HepG2 (cell line): ENCODE data around the gene CDK9. TPM values are rescaled to one million over a fixed set of nuclear protein-coding genes. Genes with fewer than 3 reads are reported as not detected.

Experiments used
- CBX2 ChIP-seq, 2 experiments: fragments of 200-600 bp in 1 of 2; sonication (generic); formaldehyde crosslinking in 1 of 2; IDR thresholded peaks; 2 replicates each; pipeline versions ENCODE4 v1.7.0 to v1.8.1; 2018 to 2022; ENCODE audit warnings: low read depth in 2 of 2, low read length in 1 of 2, mild to moderate bottlenecking in 1 of 2, missing genetic modification reagents in 1 of 2
- CHD2 ChIP-seq: IDR thresholded peaks from 2 replicates; pipeline ENCODE4 v1.6.1; 2011; ENCODE audit warnings: low read depth, low read length, improper control_type of control experiment
- ELF3 ChIP-seq: IDR thresholded peaks from 2 replicates; pipeline ENCODE4 v1.6.1; 2016; ENCODE audit warnings: missing genetic modification reagents, missing compliant biosample characterization
- KAT8 ChIP-seq: IDR thresholded peaks from 2 replicates; pipeline ENCODE4 v1.6.1; 2016; ENCODE audit warnings: missing genetic modification reagents, missing compliant biosample characterization
- NFKBIZ ChIP-seq: IDR thresholded peaks from 2 replicates; pipeline ENCODE4 v1.6.1; 2018; ENCODE audit warnings: missing genetic modification reagents, missing compliant biosample characterization
- NFRKB ChIP-seq: fragments of 450-650 bp; IDR thresholded peaks from 2 replicates; pipeline ENCODE4 v1.6.1; 2017
- POLR2G ChIP-seq: fragments of 200-400 bp; formaldehyde crosslinking; IDR thresholded peaks from 2 replicates; pipeline ENCODE4 v1.6.1; 2018; ENCODE audit warnings: mild to moderate bottlenecking, low read depth, low read length, moderate library complexity
- RARA ChIP-seq: IDR thresholded peaks from 2 replicates; pipeline ENCODE4 v1.6.1; 2016; ENCODE audit warnings: missing genetic modification reagents, missing compliant biosample characterization
- RBM39 ChIP-seq: fragments of 200-400 bp; formaldehyde crosslinking; IDR thresholded peaks from one replicate; pipeline ENCODE4 v1.6.1; 2018; ENCODE audit warnings: antibody characterized with exemption, mild to moderate bottlenecking, low read depth, low read length; ENCODE audit not compliant: poor library complexity, severe bottlenecking
- SOX6 ChIP-seq, 2 experiments: fragments of 450-650 bp in 1 of 2; sonication (generic) in 1 of 2; formaldehyde crosslinking in 1 of 2; IDR thresholded peaks; 2 replicates each; pipeline versions ENCODE4 v1.4.0 to v1.6.1; 2017 to 2020; ENCODE audit warnings: antibody characterized with exemption in 1 of 2, mild to moderate bottlenecking in 1 of 2, missing genetic modification reagents in 1 of 2
- TBP ChIP-seq: sonication (generic); formaldehyde crosslinking; IDR thresholded peaks from 2 replicates; pipeline ENCODE4 v1.5.0; 2020; ENCODE audit warnings: missing genetic modification reagents
- U2AF2 ChIP-seq: fragments of 200-400 bp; formaldehyde crosslinking; IDR thresholded peaks from 2 replicates; pipeline ENCODE4 v1.6.1; 2017; ENCODE audit warnings: low read depth, mild to moderate bottlenecking, low read length
- YY1 ChIP-seq: IDR thresholded peaks from 2 replicates; pipeline ENCODE4 v1.6.1; 2011; ENCODE audit warnings: low read length, low read depth, moderate library complexity, mild to moderate bottlenecking; ENCODE audit not compliant: insufficient read depth, insufficient replicate concordance
- ZGPAT ChIP-seq: IDR thresholded peaks from 2 replicates; pipeline ENCODE4 v1.6.1; 2016; ENCODE audit warnings: mild to moderate bottlenecking
- ZMYM4 ChIP-seq: sonication (generic); formaldehyde crosslinking; IDR thresholded peaks from 2 replicates; pipeline ENCODE4 v1.8.1; 2023; ENCODE audit warnings: mild to moderate bottlenecking, missing genetic modification reagents
- ZNF225 ChIP-seq: sonication (generic); formaldehyde crosslinking; IDR thresholded peaks from 2 replicates; pipeline ENCODE4 v1.4.0; 2020; ENCODE audit warnings: mild to moderate bottlenecking, missing genetic modification reagents
- ZNF292 ChIP-seq: sonication (generic); formaldehyde crosslinking; IDR thresholded peaks from 2 replicates; pipeline ENCODE4 v1.8.1; 2022; ENCODE audit warnings: mild to moderate bottlenecking, low read depth, missing genetic modification reagents, borderline replicate concordance
- ZNF761 ChIP-seq: sonication (generic); formaldehyde crosslinking; conservative IDR thresholded peaks from 2 replicates; pipeline ENCODE4 v1.4.0; 2020; ENCODE audit warnings: mild to moderate bottlenecking, missing genetic modification reagents
- ZNF773 ChIP-seq: sonication (generic); formaldehyde crosslinking; IDR thresholded peaks from 2 replicates; pipeline ENCODE4 v1.4.0; 2020; ENCODE audit warnings: missing genetic modification reagents, borderline replicate concordance
- ZNF839 ChIP-seq: sonication (generic); formaldehyde crosslinking; IDR thresholded peaks from 2 replicates; pipeline ENCODE4 v1.4.0; 2020; ENCODE audit warnings: missing genetic modification reagents, mild to moderate bottlenecking, borderline replicate concordance
- polyA plus RNA-seq, 8 experiments: library from polyadenylated mRNA; depleted of rRNA in 3 of 8; stranded (reverse) in 7 of 8; unstranded in 1 of 8; fragments of >200 nt; fragmentation: Illumina TruSeq in 4 of 8; extraction: Trizol in 4 of 8; gene quantifications; 2 replicates each; pipeline versions ENCODE4 v1.2.1 to v1.2.3, GENCODE V29; 2011 to 2016; ENCODE audit warnings: low read depth in 4 of 8, missing spikeins in 1 of 8, mixed read lengths in 1 of 8; ENCODE audit not compliant: insufficient read depth in 1 of 8
- total RNA-seq, 5 experiments: library from RNA; depleted of rRNA; stranded (reverse); fragments of >200 nt; fragmentation: Illumina TruSeq; extraction: Trizol; gene quantifications; 2 replicates each; pipeline ENCODE4 v1.2.3, GENCODE V29; 2016; ENCODE audit warnings: low read depth in 1 of 5
- TF ChIP-seq, protein P1 (sequence below): sonication (generic); formaldehyde crosslinking; IDR thresholded peaks from 2 replicates; pipeline ENCODE4 v1.5.0; 2020; ENCODE audit warnings: missing genetic modification reagents, mild to moderate bottlenecking, borderline replicate concordance
- TF ChIP-seq, protein P2 (sequence below): sonication (generic); formaldehyde crosslinking; IDR thresholded peaks from 2 replicates; pipeline ENCODE4 v1.4.0; 2020; ENCODE audit warnings: missing genetic modification reagents, borderline replicate concordance
- TF ChIP-seq, protein P3 (sequence below): IDR thresholded peaks from 2 replicates; pipeline ENCODE4 v1.6.1; 2016; ENCODE audit warnings: mild to moderate bottlenecking, missing biosample characterization, missing genetic modification reagents

The CDK9 gene
- total and polyA plus RNA-seq, 2 of the 13 experiments (the other 11 are each of a cell fraction or from before 2014, with no cell fraction given): 16.8 to 21.5 TPM

- TF ChIP-seq NFKBIZ (no peak), U2AF2 (no peak), RARA (CRISPR knock-in tag) (no peak), CBX2 (IDR thresholded peaks at IDR 0.05; ENCODE audit: low read depth, low read length) (no peak), CBX2 (CRISPR knock-in tag; IDR thresholded peaks at IDR 0.05; ENCODE audit: low read depth) (peak; percentile 77; the same call in 1 of the 2 replicates), SOX6 (IDR thresholded peaks at IDR 0.05) (no peak), SOX6 (CRISPR knock-in tag; IDR thresholded peaks at IDR 0.05) (peak; percentile 42; the same call in 1 of the 2 replicates), ZNF292 (CRISPR knock-in tag) (peak; percentile 82; the same call in 1 of the 2 replicates), RBM39 (peak; percentile 65), NFRKB (no peak), POLR2G (peak; percentile 84), ZMYM4 (CRISPR knock-in tag) (no peak), ZNF225 (CRISPR knock-in tag) (0 out of 2 replicates have a peak, but pooled peaks have one; percentile 15), CHD2 (no peak), ZNF773 (CRISPR knock-in tag) (no peak), KAT8 (peak; percentile 62; the same call in 1 of the 2 replicates), ZNF761 (CRISPR knock-in tag) (0 out of 2 replicates have a peak, but pooled peaks have one; percentile 33), ZNF839 (CRISPR knock-in tag) (no peak; the same call in 1 of the 2 replicates), YY1 (peak; percentile 60), ELF3 (CRISPR knock-in tag) (peak; percentile 48), TBP (CRISPR knock-in tag) (no peak), ZGPAT (CRISPR knock-in tag) (peak; percentile 64)
- TF ChIP-seq, protein P1, sequence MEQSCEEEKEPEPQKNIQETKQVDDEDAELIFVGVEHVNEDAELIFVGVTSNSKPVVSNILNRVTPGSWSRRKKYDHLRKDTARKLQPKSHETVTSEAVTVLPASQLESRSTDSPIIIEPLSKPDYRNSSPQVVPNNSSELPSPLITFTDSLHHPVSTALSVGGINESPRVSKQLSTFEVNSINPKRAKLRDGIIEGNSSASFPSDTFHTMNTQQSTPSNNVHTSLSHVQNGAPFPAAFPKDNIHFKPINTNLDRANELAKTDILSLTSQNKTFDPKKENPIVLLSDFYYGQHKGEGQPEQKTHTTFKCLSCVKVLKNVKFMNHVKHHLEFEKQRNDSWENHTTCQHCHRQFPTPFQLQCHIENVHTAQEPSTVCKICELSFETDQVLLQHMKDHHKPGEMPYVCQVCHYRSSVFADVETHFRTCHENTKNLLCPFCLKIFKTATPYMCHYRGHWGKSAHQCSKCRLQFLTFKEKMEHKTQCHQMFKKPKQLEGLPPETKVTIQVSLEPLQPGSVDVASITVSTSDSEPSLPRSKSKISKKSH (CRISPR knock-in tag): peak; percentile 77; the same call in 1 of the 2 replicates
- TF ChIP-seq, protein P2, sequence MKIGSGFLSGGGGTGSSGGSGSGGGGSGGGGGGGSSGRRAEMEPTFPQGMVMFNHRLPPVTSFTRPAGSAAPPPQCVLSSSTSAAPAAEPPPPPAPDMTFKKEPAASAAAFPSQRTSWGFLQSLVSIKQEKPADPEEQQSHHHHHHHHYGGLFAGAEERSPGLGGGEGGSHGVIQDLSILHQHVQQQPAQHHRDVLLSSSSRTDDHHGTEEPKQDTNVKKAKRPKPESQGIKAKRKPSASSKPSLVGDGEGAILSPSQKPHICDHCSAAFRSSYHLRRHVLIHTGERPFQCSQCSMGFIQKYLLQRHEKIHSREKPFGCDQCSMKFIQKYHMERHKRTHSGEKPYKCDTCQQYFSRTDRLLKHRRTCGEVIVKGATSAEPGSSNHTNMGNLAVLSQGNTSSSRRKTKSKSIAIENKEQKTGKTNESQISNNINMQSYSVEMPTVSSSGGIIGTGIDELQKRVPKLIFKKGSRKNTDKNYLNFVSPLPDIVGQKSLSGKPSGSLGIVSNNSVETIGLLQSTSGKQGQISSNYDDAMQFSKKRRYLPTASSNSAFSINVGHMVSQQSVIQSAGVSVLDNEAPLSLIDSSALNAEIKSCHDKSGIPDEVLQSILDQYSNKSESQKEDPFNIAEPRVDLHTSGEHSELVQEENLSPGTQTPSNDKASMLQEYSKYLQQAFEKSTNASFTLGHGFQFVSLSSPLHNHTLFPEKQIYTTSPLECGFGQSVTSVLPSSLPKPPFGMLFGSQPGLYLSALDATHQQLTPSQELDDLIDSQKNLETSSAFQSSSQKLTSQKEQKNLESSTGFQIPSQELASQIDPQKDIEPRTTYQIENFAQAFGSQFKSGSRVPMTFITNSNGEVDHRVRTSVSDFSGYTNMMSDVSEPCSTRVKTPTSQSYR (CRISPR knock-in tag): no peak
- TF ChIP-seq, protein P3, sequence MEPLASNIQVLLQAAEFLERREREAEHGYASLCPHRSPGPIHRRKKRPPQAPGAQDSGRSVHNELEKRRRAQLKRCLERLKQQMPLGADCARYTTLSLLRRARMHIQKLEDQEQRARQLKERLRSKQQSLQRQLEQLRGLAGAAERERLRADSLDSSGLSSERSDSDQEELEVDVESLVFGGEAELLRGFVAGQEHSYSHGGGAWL (CRISPR knock-in tag): peak; percentile 41; the same call in 1 of the 2 replicates
Observed at GRCh38 chr9:127828262-127829031, 42.6 kb downstream of the CDK9 start (continued).
